ENCODE results near the gene LGALSL. TPM values are rescaled to one million over a fixed set of nuclear protein-coding genes. Genes with fewer than 3 reads are reported as not detected.

LGALSL gene
- 5.0 and 11.0 TPM in 2 replicates for total RNA-seq (ENCODE audit: low replicate concordance)

GRCh38 chr2:64453770-64454385, at the start of gene LGALSL:
LGALSL (plus strand) TSS chr2:64454162; CDS start chr2:64454546, 384 bp downstream.
- peak within 1 kb of the TSS; percentile 70 for H3K4me3 ChIP-seq (ENCODE audit: low read depth, low read length)
- no peak for TF ChIP-seq CTCF (IDR thresholded peaks at IDR 0.05; ENCODE audit: insufficient read depth, low read length)
- DNase-seq (ENCODE audit: low read depth) = peak; percentile 30

- TF ChIP-seq CTCF (IDR thresholded peaks at IDR 0.05; ENCODE audit: insufficient read depth, low read length) = no peak
- DNase-seq (ENCODE audit: low read depth) = peak; percentile 42
- no peak overlapping the region for H3K4me3 ChIP-seq (ENCODE audit: low read depth, low read length)
These were observed 49.2 kb upstream of the LGALSL start for GRCh38 chr2:64404743-64405142.

- TF ChIP-seq CTCF (IDR thresholded peaks at IDR 0.05; ENCODE audit: insufficient read depth, low read length) = no peak
- DNase-seq (ENCODE audit: low read depth) = peak; percentile 58
- H3K4me3 ChIP-seq (ENCODE audit: low read depth, low read length) = no peak overlapping the region
These were observed 48.2 kb upstream of the LGALSL start for GRCh38 chr2:64405581-64406406.

- no peak for TF ChIP-seq CTCF (IDR thresholded peaks at IDR 0.05; ENCODE audit: insufficient read depth, low read length)
- DNase-seq (ENCODE audit: low read depth) = no peak
- H3K4me3 ChIP-seq (ENCODE audit: low read depth, low read length) = no peak overlapping the region
These were observed 47.6 kb upstream of the LGALSL start for GRCh38 chr2:64406407-64406774.

GRCh38 chr2:64408031-64408430, 45.9 kb upstream of the LGALSL start:
- no peak for TF ChIP-seq CTCF (IDR thresholded peaks at IDR 0.05; ENCODE audit: insufficient read depth, low read length)
- no peak overlapping the region for H3K4me3 ChIP-seq (ENCODE audit: low read depth, low read length)
- DNase-seq (ENCODE audit: low read depth) = no peak

- H3K4me3 ChIP-seq (ENCODE audit: low read depth, low read length) = no peak overlapping the region
- no peak for DNase-seq (ENCODE audit: low read depth)
- no peak for TF ChIP-seq CTCF (IDR thresholded peaks at IDR 0.05; ENCODE audit: insufficient read depth, low read length)
These were observed 43.3 kb upstream of the LGALSL start for GRCh38 chr2:64410671-64411070.
